HG03045 (cell line): ENCODE measurements around the gene KCNH1.
"Not testable (repeated sequence)": the region's sequence is repeated elsewhere in the genome, so short reads cannot be mapped to it uniquely, and the experiment has no call there.

Experiments
- ATAC-seq: cut with Tn5 transposase; IDR thresholded peaks from one replicate; pipeline ENCODE4 v1.9.1; 2021; ENCODE audit warnings: mild to moderate bottlenecking, moderate library complexity; ENCODE audit not compliant: unreplicated experiment

KCNH1 gene

DNA sequence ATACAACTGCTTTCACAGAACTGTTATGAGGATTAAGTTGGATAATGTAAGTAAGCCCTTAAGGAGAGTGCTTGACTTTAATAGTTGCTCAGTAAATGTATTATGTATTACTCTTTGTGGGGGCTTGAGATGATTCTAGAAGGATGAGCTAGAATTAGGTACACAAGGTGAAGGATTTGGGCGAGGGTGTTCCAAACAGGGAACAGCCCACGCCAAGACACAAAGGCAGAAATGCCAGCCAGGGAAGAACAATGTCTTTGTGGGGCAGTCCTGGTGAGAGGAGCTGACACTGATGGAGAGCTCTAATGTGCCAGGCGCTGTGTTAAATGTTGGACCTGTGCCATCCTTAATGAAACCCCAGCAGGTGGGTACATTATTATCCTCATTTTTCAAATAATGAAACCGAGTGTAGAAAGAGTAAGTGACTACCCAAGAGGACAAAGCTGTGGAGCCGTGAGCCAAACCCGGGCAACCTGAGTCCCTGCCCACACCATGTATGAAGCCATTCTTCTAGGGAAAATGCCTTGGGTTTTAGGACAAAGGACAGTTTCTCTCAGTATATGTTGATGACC lies 442.8 kb downstream of the KCNH1 start:
- ATAC-seq = no peak

DNA sequence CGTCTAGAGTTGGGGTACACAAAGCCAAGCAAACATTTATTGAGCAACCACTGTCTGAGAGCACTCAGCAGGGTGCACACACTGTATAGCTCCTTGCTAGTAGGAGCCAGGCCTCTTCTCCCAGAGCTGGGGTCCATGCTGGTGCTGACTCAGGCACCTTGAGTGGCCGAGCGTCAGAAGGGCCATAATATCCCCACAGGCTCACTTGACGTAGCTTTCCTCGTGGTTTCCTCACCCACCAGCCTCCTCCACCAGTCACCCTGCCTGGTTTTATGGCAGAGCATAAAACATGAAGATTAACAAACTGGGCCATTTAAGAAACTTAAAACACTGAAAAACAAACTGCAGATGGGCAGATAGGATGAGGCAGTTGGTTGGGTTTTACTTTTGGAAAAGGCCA lies 443.7 kb downstream of the KCNH1 start:
- ATAC-seq = no peak

GRCh38 chr1:210689826-210690225 lies 444.1 kb downstream of the KCNH1 start:
- no peak for ATAC-seq

DNA sequence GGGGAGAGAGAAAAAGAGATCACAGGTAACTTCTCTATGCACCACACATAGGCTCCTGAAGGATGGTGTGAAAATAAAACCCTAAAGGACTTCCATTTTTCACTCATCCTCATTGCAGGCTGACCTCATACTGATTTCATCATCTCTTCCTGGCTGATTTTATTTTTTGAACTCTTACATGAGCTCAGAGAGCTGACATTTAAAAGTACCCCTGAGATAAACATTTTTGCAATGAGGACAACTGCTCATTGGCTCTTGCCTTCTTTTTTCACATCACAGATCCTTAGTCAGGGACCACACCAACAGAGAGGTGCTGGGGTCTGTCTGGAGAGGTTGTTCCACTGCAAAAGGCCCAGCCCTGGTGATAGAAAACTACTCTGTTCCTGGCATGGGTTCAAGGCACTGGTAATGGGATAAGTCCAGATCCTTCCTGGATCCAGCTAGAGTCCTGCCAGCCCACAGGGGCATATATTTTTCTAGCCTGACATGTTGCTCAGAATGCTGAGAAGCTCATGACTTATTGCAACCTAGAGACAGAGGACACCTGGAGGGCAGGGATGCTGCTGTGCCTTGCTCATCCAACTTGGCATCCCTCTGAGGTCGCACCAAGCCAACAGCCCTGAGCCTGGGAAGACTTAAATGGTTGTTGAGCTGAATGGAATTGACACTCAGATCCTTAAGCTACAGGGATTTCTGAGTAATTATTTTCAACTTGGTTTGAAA lies 445.3 kb downstream of the KCNH1 start:
- ATAC-seq = no peak

GRCh38 chr1:210687582-210688279 lies 446.2 kb downstream of the KCNH1 start:
- no peak for ATAC-seq

GRCh38 chr1:210686841-210687240 lies 447.1 kb downstream of the KCNH1 start:
- ATAC-seq = no peak

GRCh38 chr1:210685295-210685650 lies 448.7 kb downstream of the KCNH1 start:
- no peak for ATAC-seq

DNA sequence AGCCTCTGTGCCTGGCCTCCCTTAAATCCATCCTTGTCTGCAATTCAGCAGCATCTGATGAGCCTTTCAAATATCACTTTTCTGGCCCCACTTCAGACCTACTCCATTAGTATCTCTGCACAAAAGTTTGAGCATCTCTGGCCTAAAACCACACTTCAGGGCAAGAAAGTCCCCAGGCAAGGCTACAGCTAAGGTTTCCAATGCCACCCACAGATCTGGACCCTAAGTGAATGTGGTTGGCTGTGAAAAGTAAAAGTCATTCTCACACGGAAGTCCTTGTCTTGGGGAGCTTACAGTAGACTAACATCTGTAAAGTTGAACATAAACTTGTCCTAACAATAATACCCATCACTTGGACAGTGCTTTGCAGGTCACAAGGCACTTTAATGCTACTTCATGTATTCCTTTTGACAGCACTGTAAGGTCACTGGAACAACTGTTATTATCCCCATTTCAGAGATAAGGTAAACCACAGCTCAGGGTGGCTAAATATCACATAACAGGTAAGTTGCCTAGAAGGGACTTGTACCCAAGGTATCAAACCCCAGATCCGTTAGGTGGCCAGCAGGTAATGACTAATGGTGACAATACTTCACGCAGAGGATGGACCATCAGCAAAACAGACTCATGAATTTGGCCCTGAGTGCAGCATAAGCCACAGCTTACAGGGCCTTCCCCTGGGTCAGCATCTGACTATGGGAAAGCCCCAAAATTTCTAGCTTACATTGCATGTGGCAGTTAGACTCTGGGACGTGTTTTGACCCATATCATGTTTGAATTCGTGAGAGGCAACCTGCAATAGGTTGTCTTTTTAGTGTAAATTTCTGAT lies 449.3 kb downstream of the KCNH1 start:
- ATAC-seq = peak; percentile 90

DNA sequence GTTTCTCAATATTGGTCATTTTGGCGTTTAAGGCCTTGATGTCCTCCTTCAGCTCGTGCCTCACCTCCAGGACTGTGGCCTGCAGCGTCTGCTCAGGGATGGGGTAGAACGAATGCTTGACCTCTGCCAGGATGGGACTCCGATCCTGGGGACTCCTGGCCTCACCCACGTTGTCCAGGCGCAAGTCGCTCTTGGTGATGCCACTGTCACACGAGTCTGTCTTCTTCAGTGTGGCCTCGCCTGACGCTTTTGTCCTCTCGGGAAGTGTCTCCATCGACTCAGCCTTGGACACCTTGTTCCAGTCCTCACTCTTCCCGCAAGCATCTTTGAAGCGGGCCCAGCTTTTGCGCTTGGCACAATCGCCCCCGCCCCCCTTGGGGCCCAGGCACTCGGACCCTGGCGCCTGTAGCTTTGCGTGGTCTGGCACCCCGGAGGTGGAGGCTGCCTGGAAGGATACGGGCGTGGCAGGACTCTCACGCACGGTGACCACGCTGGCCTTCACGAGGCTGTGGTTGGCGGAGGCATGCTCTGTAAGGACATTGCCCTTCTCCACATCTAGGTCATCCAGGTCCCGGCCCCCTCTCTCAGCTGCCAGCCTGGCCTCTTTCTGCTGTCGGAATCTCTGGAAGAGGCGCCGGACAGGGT lies 450.4 kb downstream of the KCNH1 start:
- ATAC-seq = no peak

DNA sequence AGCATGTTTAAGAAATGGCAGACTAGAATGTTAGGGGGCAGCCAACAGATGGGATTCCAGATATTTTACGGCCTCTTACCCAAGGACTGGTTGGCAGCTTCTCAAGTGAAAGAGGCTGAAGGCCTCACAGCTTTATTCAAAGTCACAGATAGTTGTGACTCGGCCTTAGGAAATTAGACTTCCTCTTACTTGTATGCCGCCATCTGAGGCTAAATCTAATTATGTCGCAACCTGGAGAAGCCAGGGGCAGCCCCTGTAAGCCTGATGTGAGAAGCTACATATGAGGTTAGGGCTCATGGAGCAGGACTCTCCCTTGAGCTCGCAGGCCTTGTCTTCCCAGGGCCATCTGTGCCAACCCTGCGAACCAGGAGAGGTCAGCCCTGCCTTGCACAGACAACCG lies 452.8 kb downstream of the KCNH1 start:
- no peak for ATAC-seq

GRCh38 chr1:210678306-210678705 lies 455.6 kb downstream of the KCNH1 start:
- no peak for ATAC-seq

- ATAC-seq = no peak
These were observed 456.4 kb downstream of the KCNH1 start for GRCh38 chr1:210677533-210677932.

GRCh38 chr1:210676539-210676938 lies 457.4 kb downstream of the KCNH1 start:
- ATAC-seq = no peak

DNA sequence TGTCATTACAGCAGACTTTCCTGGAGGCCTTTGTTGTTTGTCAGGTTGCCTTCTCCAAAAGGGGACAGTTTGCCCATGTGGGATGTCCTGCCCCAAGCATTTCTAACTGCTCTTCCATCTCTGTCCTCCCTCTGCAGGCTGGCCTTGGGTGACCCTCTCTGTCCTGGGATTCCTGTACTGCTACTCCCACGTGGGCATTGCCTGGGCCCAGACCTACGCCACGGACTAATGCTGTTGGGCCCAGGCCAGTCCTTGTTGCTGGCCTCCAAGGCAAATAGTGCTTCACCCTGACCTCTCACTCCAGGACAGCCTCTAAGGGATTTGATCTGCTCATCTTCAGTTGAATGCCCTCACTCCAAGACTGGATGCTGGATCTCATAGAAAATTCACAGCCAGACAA lies 459.8 kb downstream of the KCNH1 start:
- no peak for ATAC-seq

- ATAC-seq = no peak
These were observed 464.0 kb downstream of the KCNH1 start for GRCh38 chr1:210669951-210670350.

GRCh38 chr1:210663730-210664573 lies 470.0 kb downstream of the KCNH1 start:
- ATAC-seq = no peak

- no peak for ATAC-seq
These were observed 471.5 kb downstream of the KCNH1 start for GRCh38 chr1:210662291-210663050.

- not testable (repeated sequence) for ATAC-seq
These were observed 472.4 kb downstream of the KCNH1 start for GRCh38 chr1:210661520-210661919.

DNA sequence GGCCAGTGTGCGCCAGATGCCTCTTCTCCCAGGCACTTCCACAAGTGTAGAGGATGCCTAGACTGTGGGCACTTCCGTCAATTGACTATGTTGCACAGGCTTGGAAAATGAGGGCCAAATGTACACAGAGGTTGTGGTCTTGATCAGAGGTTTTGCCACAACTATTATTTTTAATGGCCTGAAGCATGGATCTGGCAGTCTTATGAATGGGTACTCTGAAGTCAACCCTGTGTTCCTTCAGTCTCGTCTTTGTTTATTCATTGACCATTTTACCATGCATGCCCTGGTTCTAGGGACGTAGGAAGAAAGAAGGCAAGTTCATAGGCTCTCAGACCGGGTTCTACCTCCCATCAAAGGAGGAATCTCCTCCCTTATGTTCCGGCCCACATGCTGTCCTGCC lies 476.1 kb downstream of the KCNH1 start:
- ATAC-seq = no peak
